Liver (tissue), 9 donors: ENCODE results near the gene ELAVL1. TPM values are rescaled to one million over a fixed set of nuclear protein-coding genes. Genes with fewer than 3 reads are reported as not detected.

Source experiments
- DNase-seq: peaks from one replicate; pipeline ENCODE4 v3.0.0-alpha.2; 2017; ENCODE audit warnings: low spot score
- H3K27ac ChIP-seq, 2 donors: one replicate each; pipeline ENCODE4 v1.7.0; 2013; ENCODE audit warnings: inconsistent platforms in 2 of 2, low read length in 2 of 2, control low read depth in 1 of 2, low read depth in 1 of 2, mild to moderate bottlenecking in 1 of 2
- H3K27me3 ChIP-seq, 4 donors: one replicate each; pipeline versions ENCODE4 v1.6.1 to v1.7.0; 2013; ENCODE audit warnings: low read length in 3 of 4, inconsistent platforms in 1 of 4, mild to moderate bottlenecking in 1 of 4, moderate library complexity in 1 of 4; ENCODE audit not compliant: control insufficient read depth in 4 of 4, insufficient read depth in 4 of 4
- H3K36me3 ChIP-seq, 4 donors: one replicate each; pipeline versions ENCODE4 v1.6.1 to v1.7.0; 2013; ENCODE audit warnings: low read length in 3 of 4, mild to moderate bottlenecking in 3 of 4, low read depth in 1 of 4, moderate library complexity in 1 of 4; ENCODE audit not compliant: control insufficient read depth in 4 of 4, insufficient read depth in 3 of 4
- H3K4me1 ChIP-seq, 4 donors: one replicate each; pipeline versions ENCODE4 v1.6.1 to v1.7.0; 2013; ENCODE audit warnings: low read length in 3 of 4, mild to moderate bottlenecking in 3 of 4, moderate library complexity in 1 of 4; ENCODE audit not compliant: control insufficient read depth in 4 of 4, insufficient read depth in 4 of 4
- H3K4me3 ChIP-seq, 3 donors: one replicate each; pipeline versions ENCODE4 v1.6.1 to v1.7.0; 2013; ENCODE audit warnings: low read length in 3 of 3, control low read depth in 1 of 3, low read depth in 1 of 3, mild to moderate bottlenecking in 1 of 3
- H3K9ac ChIP-seq, 2 donors: one replicate each; pipeline ENCODE4 v1.7.0; 2013; ENCODE audit warnings: low read length in 2 of 2, mild to moderate bottlenecking in 2 of 2, moderate library complexity in 2 of 2, control low read depth in 1 of 2, low read depth in 1 of 2
- H3K9me3 ChIP-seq, 4 donors: one replicate each; pipeline versions ENCODE4 v1.6.1 to v1.7.0; 2013; ENCODE audit warnings: low read length in 3 of 4; ENCODE audit not compliant: control insufficient read depth in 4 of 4
- ATF3 ChIP-seq: IDR thresholded peaks from 2 replicates; pipeline ENCODE4 v1.6.1; 2016; ENCODE audit warnings: antibody characterized with exemption
- EGR1 ChIP-seq, 2 donors: IDR thresholded peaks; 2 replicates each; pipeline ENCODE4 v1.6.1; 2016 to 2018; ENCODE audit warnings: antibody characterized with exemption in 2 of 2, low read depth in 2 of 2
- FOXA1 ChIP-seq: IDR thresholded peaks from 2 replicates; pipeline ENCODE4 v1.6.1; 2016; ENCODE audit warnings: antibody characterized with exemption
- FOXA2 ChIP-seq: IDR thresholded peaks from 2 replicates; pipeline ENCODE4 v1.6.1; 2016; ENCODE audit warnings: antibody characterized with exemption
- GABPA ChIP-seq, 2 donors: IDR thresholded peaks in 1 of 2; conservative IDR thresholded peaks in 1 of 2; 2 replicates each; pipeline ENCODE4 v1.6.1; 2016; ENCODE audit warnings: antibody characterized with exemption in 2 of 2, mild to moderate bottlenecking in 1 of 2, moderate library complexity in 1 of 2
- HNF4G ChIP-seq: IDR thresholded peaks from 2 replicates; pipeline ENCODE4 v1.6.1; 2016; ENCODE audit warnings: antibody characterized with exemption
- JUND ChIP-seq, 2 donors: IDR thresholded peaks; 2 replicates each; pipeline ENCODE4 v1.6.1; 2016; ENCODE audit warnings: antibody characterized with exemption in 2 of 2
- MAX ChIP-seq: IDR thresholded peaks from 2 replicates; pipeline ENCODE4 v1.6.1; 2016; ENCODE audit warnings: antibody characterized with exemption
- NR2F2 ChIP-seq: IDR thresholded peaks from 2 replicates; pipeline ENCODE4 v1.6.1; 2016; ENCODE audit warnings: antibody characterized with exemption
- RAD21 ChIP-seq, 2 donors: IDR thresholded peaks; 2 replicates each; pipeline ENCODE4 v1.6.1; 2016; ENCODE audit warnings: antibody characterized with exemption in 2 of 2, mild to moderate bottlenecking in 2 of 2
- REST ChIP-seq: IDR thresholded peaks from 2 replicates; pipeline ENCODE4 v1.6.1; 2016; ENCODE audit warnings: antibody characterized with exemption, mild to moderate bottlenecking
- RXRA ChIP-seq, 2 donors: IDR thresholded peaks; 2 replicates each; pipeline ENCODE4 v1.6.1; 2017 to 2018; ENCODE audit warnings: antibody characterized with exemption in 2 of 2, mild to moderate bottlenecking in 1 of 2
- SP1 ChIP-seq: IDR thresholded peaks from 2 replicates; pipeline ENCODE4 v1.6.1; 2018; ENCODE audit warnings: antibody characterized with exemption, mild to moderate bottlenecking
- TAF1 ChIP-seq: conservative IDR thresholded peaks from 2 replicates; pipeline ENCODE4 v1.6.1; 2016; ENCODE audit warnings: antibody characterized with exemption, mild to moderate bottlenecking
- ZBTB33 ChIP-seq: IDR thresholded peaks from 2 replicates; pipeline ENCODE4 v1.6.1; 2016; ENCODE audit warnings: antibody characterized with exemption
- WGBS: extraction: QIAGEN DNeasy Blood & Tissue Kit; methylation state at CpG from one replicate; pipeline ENCODE4 v1.1.7; 2013; 5-methylcytosine and 5-hydroxymethylcytosine counted together
- polyA plus RNA-seq, 2 donors: library from polyadenylated mRNA; stranded (reverse) in 1 of 2; unstranded in 1 of 2; fragments of 200-250 nt in 1 of 2; fragments of >200 nt in 1 of 2; fragmentation: Nextera tagmentation in 1 of 2; extraction: Ambion mirVana in 1 of 2; gene quantifications; one replicate each; pipeline versions ENCODE4 v1.2.1 to v1.2.3, GENCODE V29; 2013 to 2015
- total RNA-seq, 2 donors: library from RNA; depleted of rRNA; stranded (reverse); fragments of >200 nt; gene quantifications; one replicate each; pipeline ENCODE4 v1.2.3, GENCODE V29; 2014
- donor health status: healthy.
- donor health status: healthy.
- donor health status: healthy.
- donor health status: healthy.
- donor health status: healthy.

ELAVL1 gene
- total and polyA plus RNA-seq, 4 donors = 14.4 to 33.7 (median 19.1) TPM

GRCh38 chr19:8041531-8041931, 36.1 kb upstream of the ELAVL1 start (continued):
- no peak for TF ChIP-seq SP1
- no peak for TF ChIP-seq TAF1
- TF ChIP-seq ATF3 = no peak
- TF ChIP-seq RAD21 (IDR thresholded peaks at IDR 0.05) = no peak
- no peak for TF ChIP-seq GABPA (IDR thresholded peaks at IDR 0.05 in 1 of 2, conservative IDR thresholded peaks at IDR 0.05 in 1 of 2)
- no peak for TF ChIP-seq JUND (IDR thresholded peaks at IDR 0.05)
- TF ChIP-seq MAX = no peak
- TF ChIP-seq REST = no peak
- no peak for TF ChIP-seq RXRA (IDR thresholded peaks at IDR 0.05)

GRCh38 chr19:8039231-8039630, 33.8 kb upstream of the ELAVL1 start:
- WGBS = 98% methylated on average over 3 of the region's 3 CpGs
- DNase-seq = no peak
- no peak overlapping the region for H3K9ac ChIP-seq

GRCh38 chr19:8038815-8039214, 33.4 kb upstream of the ELAVL1 start:
- H3K27me3 ChIP-seq = no peaks in the 10 kb centered on the region
- DNase-seq = no peak
- no peaks in the 10 kb centered on the region for H3K9me3 ChIP-seq
- H3K9ac ChIP-seq = no peak overlapping the region
- 95% methylated on average over 6 of the region's 6 CpGs for WGBS
- no peak overlapping the region for H3K4me3 ChIP-seq
- H3K36me3 ChIP-seq = no peaks in the 10 kb centered on the region
- no peak overlapping the region for H3K27ac ChIP-seq
- no peaks in the 10 kb centered on the region for H3K4me1 ChIP-seq
- TF ChIP-seq SP1 (no peak), GABPA (IDR thresholded peaks at IDR 0.05 in 1 of 2, conservative IDR thresholded peaks at IDR 0.05 in 1 of 2) (no peak), ZBTB33 (no peak), RAD21 (IDR thresholded peaks at IDR 0.05) (no peak), HNF4G (no peak), RXRA (IDR thresholded peaks at IDR 0.05) (no peak), EGR1 (IDR thresholded peaks at IDR 0.05; ENCODE audit: low read depth in 2 of 2) (no peak), NR2F2 (no peak), ATF3 (no peak), FOXA2 (no peak), TAF1 (no peak), REST (no peak)

More at GRCh38 chr19:8039231-8039630, 33.8 kb upstream of the ELAVL1 start:
- Histone ChIP-seq H3K27me3 (no peaks in the 10 kb centered on the region), H3K36me3 (no peaks in the 10 kb centered on the region), H3K9me3 (no peaks in the 10 kb centered on the region), H3K4me1 (no peaks in the 10 kb centered on the region), H3K4me3 (no peak overlapping the region), H3K27ac (no peak overlapping the region)
- TF ChIP-seq TAF1 (no peak), FOXA1 (no peak), JUND (IDR thresholded peaks at IDR 0.05) (no peak), ZBTB33 (no peak)
